ENCODE data around the gene LRPPRC. TPM values are rescaled to one million over a fixed set of nuclear protein-coding genes. Genes with fewer than 3 reads are reported as not detected.

LRPPRC gene
- total and polyA plus RNA-seq, 8 donors, result 9.4 to 52.1 (median 37.3) TPM

DNA sequence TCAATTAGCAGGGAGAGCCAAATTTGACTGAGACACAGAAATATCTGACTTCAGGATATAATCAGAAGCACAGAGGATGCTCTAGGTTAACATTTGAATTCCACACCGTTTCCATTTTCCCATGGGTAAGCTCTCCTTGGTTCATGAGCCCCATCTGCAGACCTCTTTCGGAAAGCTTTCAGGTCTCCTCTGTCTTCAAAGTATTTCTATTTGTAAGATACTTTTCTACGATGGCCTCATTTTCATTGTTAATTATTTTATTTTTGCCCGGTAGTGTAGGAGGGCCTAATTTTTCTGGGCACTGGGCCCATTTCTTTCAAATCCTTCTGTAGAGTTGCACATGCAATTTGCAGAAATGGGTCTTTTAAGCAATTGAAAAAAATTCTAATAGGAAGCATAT is 53.8 kb downstream of the LRPPRC start:
- Histone ChIP-seq H3K4me3 (no peak overlapping the region), H3K4me1 (peaks cover 0 to 3% (median 0%) of the 10 kb centered on the region in 3 donors), H3K27ac (no peak overlapping the region), H3K27me3 (no peaks in the 10 kb centered on the region), H3K9me3 (no peaks in the 10 kb centered on the region), H3K36me3 (peaks cover 0 to 34% (median 3%) of the 10 kb centered on the region in 3 donors)
- DNase-seq (no peak), FAIRE-seq (no peak), ATAC-seq (no peak)
- TF ChIP-seq, protein P1, sequence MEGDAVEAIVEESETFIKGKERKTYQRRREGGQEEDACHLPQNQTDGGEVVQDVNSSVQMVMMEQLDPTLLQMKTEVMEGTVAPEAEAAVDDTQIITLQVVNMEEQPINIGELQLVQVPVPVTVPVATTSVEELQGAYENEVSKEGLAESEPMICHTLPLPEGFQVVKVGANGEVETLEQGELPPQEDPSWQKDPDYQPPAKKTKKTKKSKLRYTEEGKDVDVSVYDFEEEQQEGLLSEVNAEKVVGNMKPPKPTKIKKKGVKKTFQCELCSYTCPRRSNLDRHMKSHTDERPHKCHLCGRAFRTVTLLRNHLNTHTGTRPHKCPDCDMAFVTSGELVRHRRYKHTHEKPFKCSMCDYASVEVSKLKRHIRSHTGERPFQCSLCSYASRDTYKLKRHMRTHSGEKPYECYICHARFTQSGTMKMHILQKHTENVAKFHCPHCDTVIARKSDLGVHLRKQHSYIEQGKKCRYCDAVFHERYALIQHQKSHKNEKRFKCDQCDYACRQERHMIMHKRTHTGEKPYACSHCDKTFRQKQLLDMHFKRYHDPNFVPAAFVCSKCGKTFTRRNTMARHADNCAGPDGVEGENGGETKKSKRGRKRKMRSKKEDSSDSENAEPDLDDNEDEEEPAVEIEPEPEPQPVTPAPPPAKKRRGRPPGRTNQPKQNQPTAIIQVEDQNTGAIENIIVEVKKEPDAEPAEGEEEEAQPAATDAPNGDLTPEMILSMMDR (IDR thresholded peaks at IDR 0.05), result no peak
- 72 to 84% methylated on average over 4 of the region's 4 CpGs for WGBS, 2 donors
- intact Hi-C loops (cut with DNase I), result no loop called here

DNA sequence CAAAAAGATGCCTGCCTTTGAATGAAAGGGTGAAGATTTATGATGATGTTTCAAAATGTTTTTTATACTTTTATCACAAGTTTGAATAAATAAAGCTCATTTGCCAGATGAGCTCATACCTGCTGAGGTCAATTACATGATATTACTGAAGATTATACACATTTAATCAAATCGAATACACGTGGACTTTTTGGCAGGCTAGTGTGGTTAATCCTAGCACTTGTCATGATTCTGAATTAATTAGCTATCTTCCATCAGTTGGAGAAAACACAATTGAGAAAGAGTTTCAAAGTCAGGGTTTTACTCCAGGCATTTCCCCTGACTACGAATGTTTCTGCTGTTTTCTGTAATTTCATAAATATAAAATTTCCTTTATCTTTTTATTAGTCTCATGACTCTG is 54.4 kb downstream of the LRPPRC start:
- TF ChIP-seq, protein P1 (IDR thresholded peaks at IDR 0.05), result no peak
- WGBS, 2 donors, result 44 to 45% methylated on average over 3 of the region's 3 CpGs
- no peak overlapping the region for H3K27ac ChIP-seq
- H3K9me3 ChIP-seq, result no peaks in the 10 kb centered on the region
- H3K27me3 ChIP-seq, result no peaks in the 10 kb centered on the region
- peaks cover 0 to 3% (median 0%) of the 10 kb centered on the region in 3 donors for H3K4me1 ChIP-seq
- no peak overlapping the region for H3K4me3 ChIP-seq
- ATAC-seq (no peak), FAIRE-seq (no peak), DNase-seq (no peak)
- peaks cover 0 to 28% (median 3%) of the 10 kb centered on the region in 3 donors for H3K36me3 ChIP-seq
- intact Hi-C loops (cut with DNase I), result no loop called here

DNA sequence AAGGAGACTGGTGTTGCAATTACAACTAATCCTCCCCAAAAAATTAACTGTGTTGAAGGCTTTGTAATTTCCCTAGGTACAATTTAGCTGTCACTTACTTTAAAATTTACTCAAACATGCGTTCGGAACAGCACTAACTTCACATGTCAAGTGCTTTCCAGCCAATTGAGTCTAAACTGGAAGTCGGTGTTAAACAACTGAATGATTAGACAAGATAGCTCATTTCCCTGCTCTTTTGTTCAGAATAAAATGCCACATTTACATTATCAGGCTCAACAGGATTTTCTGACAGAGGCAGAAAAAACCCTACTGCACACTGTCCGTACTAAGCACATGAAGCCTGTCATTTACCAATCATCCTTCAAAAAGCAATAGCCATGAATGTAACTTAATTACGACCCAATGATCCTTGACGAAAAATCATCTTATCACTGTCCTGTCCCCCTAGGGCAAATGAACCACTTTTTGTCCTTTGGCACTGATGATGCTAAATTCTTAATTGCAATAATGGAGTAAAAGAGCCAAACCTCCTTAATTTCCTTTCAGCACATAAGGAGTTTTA is 56.0 kb downstream of the LRPPRC start:
- ATAC-seq (no peak), DNase-seq (no peak), FAIRE-seq (no peak)
- WGBS, 2 donors, result 91 to 93% methylated on average over 6 of the region's 6 CpGs
- intact Hi-C loops (cut with DNase I), result no loop called here
- Histone ChIP-seq H3K9me3 (no peaks in the 10 kb centered on the region), H3K27me3 (no peaks in the 10 kb centered on the region), H3K4me3 (no peak overlapping the region), H3K27ac (no peak overlapping the region), H3K36me3 (peaks cover 0 to 14% (median 0%) of the 10 kb centered on the region in 3 donors), H3K4me1 (peaks cover 0 to 3% (median 0%) of the 10 kb centered on the region in 3 donors)
- TF ChIP-seq, protein P1 (IDR thresholded peaks at IDR 0.05), result no peak

DNA sequence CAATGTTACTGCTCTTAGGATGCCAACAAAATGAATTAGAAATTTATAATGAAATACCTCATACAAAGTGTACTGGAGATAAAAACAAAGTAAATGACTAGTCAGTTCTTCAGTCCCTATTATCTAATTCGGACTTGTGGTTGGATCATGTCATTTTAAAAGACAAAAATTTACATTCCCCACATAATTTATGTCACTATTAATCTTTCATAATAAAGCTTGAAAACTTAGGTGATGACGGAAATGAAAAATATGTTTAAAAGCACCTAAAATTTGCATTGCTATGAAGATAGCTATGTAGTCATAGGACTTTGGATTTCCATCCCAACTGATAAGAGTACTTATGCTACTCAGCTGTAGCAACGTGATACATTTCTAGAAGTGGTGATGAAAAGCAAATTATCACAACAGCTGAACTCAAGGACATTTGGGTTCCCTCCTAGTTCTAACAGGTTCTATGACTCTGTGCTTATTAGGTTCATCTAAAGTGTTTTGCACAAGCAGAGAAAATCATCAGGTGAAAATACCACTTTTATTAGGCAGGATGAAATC is 58.4 kb downstream of the LRPPRC start:
- Histone ChIP-seq H3K4me3 (no peak overlapping the region), H3K4me1 (no peaks in the 10 kb centered on the region), H3K9me3 (no peaks in the 10 kb centered on the region), H3K27me3 (no peaks in the 10 kb centered on the region), H3K36me3 (peaks cover 0 to 8% (median 0%) of the 10 kb centered on the region in 3 donors), H3K27ac (no peak overlapping the region)
- DNase-seq, result no peak
- ATAC-seq, result no peak
- TF ChIP-seq, protein P1 (IDR thresholded peaks at IDR 0.05), result no peak
- intact Hi-C loops (cut with DNase I), result no loop called here
- WGBS, 2 donors, result 59 to 68% methylated on average over 3 of the region's 3 CpGs
- FAIRE-seq, result no peak

DNA sequence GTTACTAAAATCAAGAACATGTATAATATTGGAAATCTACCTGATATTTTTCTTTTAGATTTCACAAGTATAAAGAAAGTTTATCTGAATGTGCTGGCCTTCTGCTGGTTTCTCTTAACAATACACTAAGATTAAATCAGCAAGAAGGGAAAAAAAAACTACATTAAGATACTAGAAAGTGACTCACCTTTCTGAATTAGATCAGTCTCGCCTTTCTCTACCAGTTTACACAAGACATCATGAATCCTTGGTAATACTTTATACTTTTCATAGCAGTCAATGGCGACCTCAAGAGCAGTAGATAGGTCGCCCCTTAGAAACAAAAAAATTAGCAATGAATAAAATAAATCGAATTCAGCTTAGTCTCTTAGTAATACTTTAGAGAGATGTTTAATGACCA is 61.2 kb downstream of the LRPPRC start:
- H3K9me3 ChIP-seq, result no peaks in the 10 kb centered on the region
- WGBS, 2 donors, result 87% methylated on average over 4 of the region's 4 CpGs
- H3K27me3 ChIP-seq, result no peaks in the 10 kb centered on the region
- H3K27ac ChIP-seq, result no peak overlapping the region
- intact Hi-C loops (cut with DNase I), result no loop called here
- no peak for DNase-seq
- peaks cover 0 to 8% (median 0%) of the 10 kb centered on the region in 3 donors for H3K36me3 ChIP-seq
- H3K4me1 ChIP-seq, result no peaks in the 10 kb centered on the region
- TF ChIP-seq, protein P1 (IDR thresholded peaks at IDR 0.05), result no peak
- FAIRE-seq, result no peak
- H3K4me3 ChIP-seq, result no peak overlapping the region
- no peak for ATAC-seq

Measured in pancreas (tissue), 10 donors.